Endodermal cell (in vitro differentiated cells): ENCODE data around the gene MASP1. TPM values are rescaled to one million over a fixed set of nuclear protein-coding genes. Genes with fewer than 3 reads are reported as not detected.
"Not testable (repeated sequence)": the region's sequence is repeated elsewhere in the genome, so short reads cannot be mapped to it uniquely, and the experiment has no call there.

ENCODE experiments used
- DNase-seq: peaks from one replicate; pipeline ENCODE4 v3.0.0-alpha.2; 2017
- H3K27ac ChIP-seq: 2 replicates; pipeline ENCODE4 v1.5.1; 2013; ENCODE audit warnings: mild to moderate bottlenecking, low read depth, low read length, moderate library complexity
- H3K27me3 ChIP-seq: 2 replicates; pipeline ENCODE4 v1.6.1; 2013; ENCODE audit warnings: mild to moderate bottlenecking, low read length, moderate library complexity; ENCODE audit not compliant: insufficient read depth, control insufficient read depth, poor library complexity, severe bottlenecking
- H3K36me3 ChIP-seq: 2 replicates; pipeline ENCODE4 v1.7.0; 2013; ENCODE audit warnings: mild to moderate bottlenecking, low read length, moderate library complexity; ENCODE audit not compliant: control insufficient read depth, insufficient read depth
- H3K4me1 ChIP-seq: one replicate; pipeline ENCODE4 v1.7.0; 2013; ENCODE audit warnings: low read length; ENCODE audit not compliant: control insufficient read depth, insufficient read depth
- H3K4me3 ChIP-seq: 2 replicates; pipeline ENCODE4 v1.5.1; 2013; ENCODE audit warnings: mild to moderate bottlenecking, low read length, moderate library complexity
- H3K9ac ChIP-seq: 2 replicates; pipeline ENCODE4 v1.6.1; 2013; ENCODE audit warnings: mild to moderate bottlenecking, low read length, moderate library complexity; ENCODE audit not compliant: poor library complexity, severe bottlenecking; ENCODE audit errors: extremely low read depth
- H3K9me3 ChIP-seq: 2 replicates; pipeline ENCODE4 v1.6.1; 2013; ENCODE audit warnings: mild to moderate bottlenecking, low read length, moderate library complexity; ENCODE audit not compliant: control insufficient read depth
- H3K27ac Mint-ChIP-seq: 2 replicates; pipeline ENCODE4 v1.8.0; 2020; ENCODE audit warnings: mixed read lengths
- H3K27me3 Mint-ChIP-seq: 2 replicates; pipeline ENCODE4 v1.8.0; 2021; ENCODE audit warnings: mild to moderate bottlenecking, mixed read lengths; ENCODE audit not compliant: insufficient read depth
- H3K36me3 Mint-ChIP-seq: 2 replicates; pipeline ENCODE4 v1.8.0; 2020; ENCODE audit warnings: low read depth, mixed read lengths
- H3K4me1 Mint-ChIP-seq: 2 replicates; pipeline ENCODE4 v1.8.0; 2020; ENCODE audit warnings: mixed read lengths
- H3K4me3 Mint-ChIP-seq: 2 replicates; pipeline ENCODE4 v1.8.0; 2020; ENCODE audit warnings: mild to moderate bottlenecking, moderate library complexity, mixed read lengths
- H3K9me3 Mint-ChIP-seq: 2 replicates; pipeline ENCODE4 v1.8.0; 2020; ENCODE audit warnings: mild to moderate bottlenecking, mixed read lengths
- WGBS, 2 experiments: methylation state at CpG; one replicate each; pipeline versions ENCODE4 v1.1.5 to v1.1.7; 2013; ENCODE audit warnings: missing lambda C conversion rate in 2 of 2, mixed read lengths in 1 of 2; ENCODE audit not compliant: insufficient coverage in 1 of 2, insufficient read length in 1 of 2; 5-methylcytosine and 5-hydroxymethylcytosine counted together
- total RNA-seq, 2 donors: library from RNA; stranded (reverse); fragmentation: NEBNext Ultra II Directional in 1 of 2; extraction: Animal tissue kit (Norgen Biotek cat#: 25700) in 1 of 2; gene quantifications; 2 replicates in 1 of 2; 3 replicates in 1 of 2; pipeline ENCODE4 v1.2.1, GENCODE V29; 2021
- TF ChIP-seq, protein P1 (sequence below): fragments of 200-600 bp; sonication (generic); conservative IDR thresholded peaks from 2 replicates; pipeline ENCODE4 v1.5.0; 2021; ENCODE audit warnings: antibody characterized with exemption, mild to moderate bottlenecking

The MASP1 gene
- total RNA-seq, 2 donors from 2014 or later: 0.09 to 0.57 TPM

- no peak overlapping the region for H3K27ac ChIP-seq
- no peaks in the 10 kb centered on the region for H3K27me3 ChIP-seq
- no peak for DNase-seq
- H3K27ac Mint-ChIP-seq: no peak overlapping the region
- H3K36me3 ChIP-seq: no peaks in the 10 kb centered on the region
- no peaks in the 10 kb centered on the region for H3K4me1 ChIP-seq
- TF ChIP-seq, protein P1, sequence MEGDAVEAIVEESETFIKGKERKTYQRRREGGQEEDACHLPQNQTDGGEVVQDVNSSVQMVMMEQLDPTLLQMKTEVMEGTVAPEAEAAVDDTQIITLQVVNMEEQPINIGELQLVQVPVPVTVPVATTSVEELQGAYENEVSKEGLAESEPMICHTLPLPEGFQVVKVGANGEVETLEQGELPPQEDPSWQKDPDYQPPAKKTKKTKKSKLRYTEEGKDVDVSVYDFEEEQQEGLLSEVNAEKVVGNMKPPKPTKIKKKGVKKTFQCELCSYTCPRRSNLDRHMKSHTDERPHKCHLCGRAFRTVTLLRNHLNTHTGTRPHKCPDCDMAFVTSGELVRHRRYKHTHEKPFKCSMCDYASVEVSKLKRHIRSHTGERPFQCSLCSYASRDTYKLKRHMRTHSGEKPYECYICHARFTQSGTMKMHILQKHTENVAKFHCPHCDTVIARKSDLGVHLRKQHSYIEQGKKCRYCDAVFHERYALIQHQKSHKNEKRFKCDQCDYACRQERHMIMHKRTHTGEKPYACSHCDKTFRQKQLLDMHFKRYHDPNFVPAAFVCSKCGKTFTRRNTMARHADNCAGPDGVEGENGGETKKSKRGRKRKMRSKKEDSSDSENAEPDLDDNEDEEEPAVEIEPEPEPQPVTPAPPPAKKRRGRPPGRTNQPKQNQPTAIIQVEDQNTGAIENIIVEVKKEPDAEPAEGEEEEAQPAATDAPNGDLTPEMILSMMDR: no peak
- 85 to 89% methylated on average over 2 of the region's 2 CpGs for WGBS, 2 experiments
- peaks cover 5% of the 10 kb centered on the region for H3K9me3 ChIP-seq
- H3K4me1 Mint-ChIP-seq: no peaks in the 10 kb centered on the region
- H3K9me3 Mint-ChIP-seq: no peaks in the 10 kb centered on the region
- H3K4me3 ChIP-seq: no peak overlapping the region
- H3K4me3 Mint-ChIP-seq: no peak overlapping the region
- H3K27me3 Mint-ChIP-seq: no peaks in the 10 kb centered on the region
- no peaks in the 10 kb centered on the region for H3K36me3 Mint-ChIP-seq
- no peak overlapping the region for H3K9ac ChIP-seq
Measured at GRCh38 chr3:187243933-187244524, 47.5 kb downstream of the MASP1 start.

GRCh38 chr3:187242900-187243299, 48.6 kb downstream of the MASP1 start:
- Histone ChIP-seq H3K27me3 (no peaks in the 10 kb centered on the region), H3K36me3 (no peaks in the 10 kb centered on the region), H3K27ac (no peak overlapping the region), H3K9ac (no peak overlapping the region), H3K4me1 (no peaks in the 10 kb centered on the region), H3K9me3 (peaks cover 5% of the 10 kb centered on the region), H3K4me3 (no peak overlapping the region)
- H3K4me1 Mint-ChIP-seq: no peaks in the 10 kb centered on the region
- no peaks in the 10 kb centered on the region for H3K27me3 Mint-ChIP-seq
- no peak overlapping the region for H3K27ac Mint-ChIP-seq
- WGBS, 2 experiments: 89 to 97% methylated on average over 4 of the region's 4 CpGs
- no peaks in the 10 kb centered on the region for H3K9me3 Mint-ChIP-seq
- H3K4me3 Mint-ChIP-seq: no peak overlapping the region
- no peak for DNase-seq
- TF ChIP-seq, protein P1: no peak
- no peaks in the 10 kb centered on the region for H3K36me3 Mint-ChIP-seq

DNA sequence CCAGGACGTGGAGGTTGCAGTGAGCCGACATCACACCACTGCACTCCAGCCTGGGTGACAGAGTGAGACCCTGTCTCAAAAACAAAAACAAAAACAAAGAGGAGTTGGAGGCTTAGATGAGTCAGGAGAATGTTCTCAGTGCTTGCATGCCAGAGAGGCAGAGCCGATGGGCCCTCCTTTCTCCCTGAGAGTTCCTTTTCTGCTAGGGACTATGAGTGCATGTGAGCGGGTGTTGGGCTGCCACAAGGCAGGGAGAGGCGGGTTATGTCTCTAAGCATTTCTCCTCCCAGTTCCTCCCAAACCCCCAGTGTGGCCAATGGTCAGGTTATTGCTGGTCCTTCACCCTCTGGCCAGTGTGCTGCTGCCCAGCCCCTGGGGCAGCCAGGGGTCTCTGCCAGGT, 49.1 kb downstream of the MASP1 start:
- no peak overlapping the region for H3K9ac ChIP-seq
- 80 to 93% methylated on average over 2 to 5 of the region's 5 CpGs for WGBS, 2 experiments
- no peak for DNase-seq
- TF ChIP-seq, protein P1: no peak
- no peak overlapping the region for H3K27ac Mint-ChIP-seq
- H3K36me3 ChIP-seq: no peaks in the 10 kb centered on the region
- H3K9me3 Mint-ChIP-seq: no peaks in the 10 kb centered on the region
- no peaks in the 10 kb centered on the region for H3K36me3 Mint-ChIP-seq
- H3K9me3 ChIP-seq: peaks cover 5% of the 10 kb centered on the region
- no peaks in the 10 kb centered on the region for H3K27me3 Mint-ChIP-seq
- H3K4me3 ChIP-seq: no peak overlapping the region
- H3K27ac ChIP-seq: no peak overlapping the region
- no peaks in the 10 kb centered on the region for H3K4me1 Mint-ChIP-seq
- no peak overlapping the region for H3K4me3 Mint-ChIP-seq
- no peaks in the 10 kb centered on the region for H3K4me1 ChIP-seq
- no peaks in the 10 kb centered on the region for H3K27me3 ChIP-seq

DNA sequence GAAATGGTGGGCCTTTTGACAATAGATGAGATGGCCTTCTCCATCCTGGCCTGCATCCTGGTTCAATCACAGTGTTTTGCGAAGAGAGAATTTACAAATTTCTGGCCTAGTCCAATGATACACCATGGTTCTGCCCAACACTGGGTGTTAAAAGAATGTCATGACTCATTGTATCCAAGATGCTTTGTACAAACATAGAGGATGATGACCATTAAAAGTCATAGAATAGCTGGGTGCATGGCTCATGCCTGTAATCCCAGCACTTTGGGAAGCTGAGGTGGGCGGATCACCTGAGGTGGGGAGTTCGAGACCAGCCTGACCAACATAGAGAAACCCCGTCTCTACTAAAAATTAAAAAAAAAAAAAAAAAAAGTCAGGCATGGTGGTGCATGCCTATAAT, 52.7 kb downstream of the MASP1 start:
- 96 to 100% methylated on average over 2 of the region's 4 CpGs for WGBS, 2 experiments
- H3K4me1 ChIP-seq, H3K9ac ChIP-seq, H3K27ac Mint-ChIP-seq, H3K27me3 ChIP-seq, H3K4me1 Mint-ChIP-seq, H3K4me3 ChIP-seq, H3K4me3 Mint-ChIP-seq, H3K27ac ChIP-seq, H3K36me3 ChIP-seq, H3K9me3 ChIP-seq, H3K9me3 Mint-ChIP-seq, H3K27me3 Mint-ChIP-seq, DNase-seq, H3K36me3 Mint-ChIP-seq: not testable (repeated sequence)
